22Rv1 (cell line): ENCODE results near the gene CCDC148.

Experiments
- CTCF ChIP-seq: fragments of 450-650 bp; IDR thresholded peaks from 2 replicates; pipeline ENCODE4 v1.5.1; 2017; ENCODE audit warnings: mild to moderate bottlenecking
- ZFX ChIP-seq: fragments of 450-650 bp; IDR thresholded peaks from 2 replicates; pipeline ENCODE4 v1.6.1; 2017; ENCODE audit warnings: antibody characterized with exemption, borderline replicate concordance

GRCh38 chr2:158270536-158270935, 186.0 kb downstream of the CCDC148 start:
- no peak for TF ChIP-seq CTCF
- no peak for TF ChIP-seq ZFX
